ENCODE results near the gene PRKAR1B.

PRKAR1B gene

DNA sequence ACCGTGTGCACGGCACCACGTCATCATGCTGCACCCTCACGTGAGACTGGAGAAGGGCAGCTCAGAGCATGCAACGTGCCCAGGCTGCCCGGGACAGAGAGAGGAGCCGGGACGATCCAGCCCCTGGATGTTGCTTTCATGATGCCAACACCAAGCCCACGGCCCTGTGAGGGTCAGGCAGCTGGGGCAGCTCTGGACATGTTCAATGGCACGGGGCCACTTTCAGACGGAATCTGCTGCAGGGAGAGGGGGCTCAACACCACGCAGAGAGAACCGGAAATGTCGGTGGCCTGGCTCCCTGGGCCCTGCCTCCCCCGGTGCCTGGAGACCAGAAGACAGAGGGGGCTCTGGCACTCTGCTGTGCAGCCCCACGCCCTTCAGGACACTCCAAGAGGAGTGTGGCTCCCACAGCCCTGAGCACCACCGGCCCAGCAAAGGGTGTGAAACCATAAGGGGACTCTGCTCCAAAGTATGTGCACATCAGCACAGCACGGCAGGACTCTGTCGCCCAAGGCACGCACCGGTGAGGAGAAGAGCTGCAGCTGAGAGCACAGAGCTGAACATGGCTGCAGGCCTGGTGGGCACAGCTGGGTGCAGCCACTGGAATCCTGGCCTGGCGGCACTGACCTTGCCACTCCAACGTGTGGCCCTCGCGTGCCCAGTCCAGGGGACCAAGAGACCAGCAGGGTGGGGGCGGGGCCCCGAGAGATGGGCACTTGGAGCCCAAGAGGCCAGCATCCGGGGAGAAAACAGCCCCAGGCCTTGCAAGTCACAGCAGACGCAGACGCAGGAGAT, 137.1 kb downstream of the PRKAR1B start:
- no peak for DNase-seq (ENCODE audit: low read depth)

DNA sequence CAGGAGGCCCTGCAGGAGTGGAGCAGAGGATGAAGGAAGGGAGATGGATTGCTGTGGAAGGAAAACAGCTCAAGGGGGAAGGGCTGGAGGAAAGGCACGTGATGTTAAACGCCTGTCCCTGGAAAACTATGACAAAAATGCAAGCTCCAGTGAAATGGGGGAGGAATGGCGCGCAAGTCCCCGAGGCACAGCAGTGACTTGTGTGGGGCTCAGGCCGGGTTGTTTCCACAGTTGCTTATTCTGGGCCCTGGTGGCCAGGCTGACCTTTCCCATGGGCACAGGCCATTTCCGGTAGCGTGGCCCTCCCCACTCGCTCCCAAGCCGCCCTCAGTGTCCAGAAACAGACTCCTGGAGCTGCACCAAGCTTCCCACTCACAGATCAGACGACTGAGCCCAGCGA, 139.3 kb downstream of the PRKAR1B start:
- DNase-seq (ENCODE audit: low read depth) = no peak

DNA sequence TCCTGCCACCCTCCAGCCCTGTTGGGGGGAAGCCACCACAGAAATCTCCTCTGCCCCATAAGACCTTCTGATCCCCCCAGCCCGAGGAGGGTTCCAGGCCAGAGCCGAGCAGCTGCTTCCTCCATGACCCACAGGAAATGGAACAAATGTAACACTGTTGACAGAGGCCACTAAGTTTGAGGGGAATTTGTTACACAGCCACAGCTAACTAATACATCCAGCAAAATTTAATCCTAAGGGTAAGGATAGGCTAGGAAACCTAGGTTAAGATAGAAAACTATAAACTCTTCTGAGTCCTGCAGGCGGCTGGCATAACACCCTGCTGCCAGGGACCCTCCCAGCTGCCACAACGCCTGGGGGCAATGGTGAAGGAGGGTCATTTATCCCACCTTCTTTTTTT, 140.6 kb downstream of the PRKAR1B start:
- no peak for DNase-seq (ENCODE audit: low read depth)

DNA sequence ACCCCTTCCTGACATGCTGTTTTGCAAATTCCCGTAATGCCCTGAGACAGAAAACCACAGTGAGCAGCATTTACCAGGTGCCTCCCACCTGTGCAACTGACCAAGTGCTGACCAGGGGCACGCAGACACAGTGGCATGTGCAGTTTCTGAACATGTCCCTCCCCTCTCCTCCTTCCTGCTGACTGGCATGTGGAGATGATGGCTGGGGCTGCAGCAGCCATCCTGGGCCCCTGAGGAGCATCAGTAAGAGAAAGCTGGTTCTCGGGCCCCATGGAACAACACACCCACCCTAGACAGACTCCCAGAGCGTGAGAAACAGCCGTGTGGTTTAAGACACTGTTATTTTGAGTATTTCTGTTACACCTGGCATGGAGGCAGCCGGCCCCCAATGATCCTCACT, 141.2 kb downstream of the PRKAR1B start:
- no peak for DNase-seq (ENCODE audit: low read depth)

DNA sequence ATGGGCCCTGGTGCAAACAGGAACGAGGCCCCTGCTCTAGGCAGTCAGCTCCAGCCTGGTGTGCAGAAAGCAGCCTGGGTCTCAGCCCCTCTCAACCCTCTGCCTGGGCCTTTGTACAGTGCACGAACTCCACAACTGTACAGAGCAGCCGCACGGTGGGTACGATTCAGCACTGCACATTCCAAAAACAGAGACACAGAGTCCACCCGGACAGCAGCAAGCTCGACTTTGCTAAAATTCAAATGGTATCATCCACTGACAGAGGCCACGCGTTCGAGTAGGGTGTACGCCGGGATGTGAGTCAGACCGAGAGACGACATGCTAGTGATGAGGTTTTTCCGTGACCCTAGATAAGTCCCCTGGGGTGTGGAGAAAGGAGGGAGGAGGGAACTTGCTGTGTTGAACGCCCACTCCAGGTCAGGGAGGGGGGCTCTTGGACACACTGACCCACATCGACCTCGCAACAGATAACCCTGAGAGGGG, 141.8 kb downstream of the PRKAR1B start:
- DNase-seq (ENCODE audit: low read depth) = no peak

DNA sequence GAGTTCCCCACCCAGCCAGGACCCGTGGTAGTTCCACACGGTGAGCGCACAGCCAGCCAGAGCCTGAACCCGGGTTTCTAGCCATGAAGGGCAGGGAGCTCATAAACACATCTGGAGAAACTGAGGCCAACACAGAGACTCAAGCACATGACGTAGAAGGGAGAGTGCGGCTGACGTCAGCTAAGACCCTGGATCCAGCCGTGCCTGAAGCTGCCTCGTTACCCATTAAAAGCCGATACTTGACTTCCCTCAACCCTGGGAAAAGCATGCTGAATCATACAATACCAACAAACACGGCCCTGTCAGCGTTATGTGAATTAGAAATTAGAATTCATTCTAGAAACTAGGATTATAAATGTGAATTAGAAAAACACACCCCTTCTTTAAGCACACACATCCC, 142.3 kb downstream of the PRKAR1B start:
- no peak for DNase-seq (ENCODE audit: low read depth)

DNA sequence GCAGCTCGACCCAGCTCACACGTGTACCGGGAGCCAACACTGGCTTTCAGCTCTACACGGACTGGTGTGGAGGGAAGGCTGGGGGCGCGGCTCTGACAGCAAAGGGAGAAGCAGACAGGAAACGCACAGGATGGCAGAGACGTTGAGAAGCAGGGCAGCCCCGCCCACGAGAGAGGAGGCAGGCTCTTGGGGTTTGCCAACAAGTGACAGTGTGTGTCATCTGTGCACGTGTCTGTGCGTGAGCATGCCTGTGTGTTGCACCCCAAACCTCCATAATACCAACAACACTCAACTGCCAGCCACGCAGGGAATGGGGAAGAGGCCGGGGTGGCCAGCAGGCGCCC, 143.0 kb downstream of the PRKAR1B start:
- peak; percentile 5 for DNase-seq (ENCODE audit: low read depth)

DNA sequence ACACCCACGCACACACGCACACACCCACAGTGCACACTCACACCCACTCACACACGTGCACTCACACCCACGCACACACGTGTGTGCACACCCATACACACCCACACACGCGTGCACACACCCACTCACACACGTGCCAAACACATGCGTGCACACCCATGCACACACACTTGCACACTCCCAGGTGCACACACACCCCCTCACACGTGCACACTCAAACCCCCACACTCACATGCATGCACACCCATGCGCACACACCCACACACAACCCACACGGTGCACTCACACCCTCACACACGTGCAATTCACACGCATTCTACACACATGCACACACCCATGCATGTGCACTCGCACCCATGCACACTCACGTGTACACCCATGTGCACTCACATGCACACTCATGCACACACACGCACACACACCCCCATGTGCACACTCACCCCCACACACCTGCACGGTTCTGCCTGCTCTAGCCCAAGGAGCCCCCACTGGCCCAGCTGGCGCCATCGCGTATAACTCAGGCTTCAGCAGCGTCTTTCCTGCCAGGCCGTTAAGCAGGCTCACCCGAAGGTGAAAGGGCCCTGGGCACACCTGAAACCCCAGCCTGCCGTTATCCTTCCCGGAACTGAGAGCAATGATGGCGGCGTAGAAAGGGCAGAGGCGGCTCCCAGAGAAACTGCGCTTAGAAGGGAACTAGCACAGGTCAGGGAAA, 143.5 kb downstream of the PRKAR1B start:
- no peak for DNase-seq (ENCODE audit: low read depth)

DNA sequence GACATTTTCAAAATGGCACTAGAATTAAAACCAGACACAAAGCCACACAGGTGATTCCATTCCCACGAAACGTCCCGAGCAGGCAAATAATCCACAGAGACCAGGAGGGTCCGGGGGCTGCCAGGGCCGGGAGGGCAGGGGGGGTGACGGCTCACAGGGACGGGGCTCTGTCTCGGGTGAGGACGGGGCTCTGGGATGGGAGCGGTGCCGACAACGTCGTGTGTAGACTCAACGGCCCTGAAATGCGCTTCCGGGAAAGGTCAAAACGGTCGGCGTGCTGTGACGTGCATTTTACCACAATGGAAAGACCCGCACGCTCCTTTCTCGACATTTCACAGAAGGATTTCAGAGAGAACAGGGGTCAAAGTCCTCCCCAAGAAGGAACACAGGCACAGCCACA, 144.2 kb downstream of the PRKAR1B start:
- no peak for DNase-seq (ENCODE audit: low read depth)

DNA sequence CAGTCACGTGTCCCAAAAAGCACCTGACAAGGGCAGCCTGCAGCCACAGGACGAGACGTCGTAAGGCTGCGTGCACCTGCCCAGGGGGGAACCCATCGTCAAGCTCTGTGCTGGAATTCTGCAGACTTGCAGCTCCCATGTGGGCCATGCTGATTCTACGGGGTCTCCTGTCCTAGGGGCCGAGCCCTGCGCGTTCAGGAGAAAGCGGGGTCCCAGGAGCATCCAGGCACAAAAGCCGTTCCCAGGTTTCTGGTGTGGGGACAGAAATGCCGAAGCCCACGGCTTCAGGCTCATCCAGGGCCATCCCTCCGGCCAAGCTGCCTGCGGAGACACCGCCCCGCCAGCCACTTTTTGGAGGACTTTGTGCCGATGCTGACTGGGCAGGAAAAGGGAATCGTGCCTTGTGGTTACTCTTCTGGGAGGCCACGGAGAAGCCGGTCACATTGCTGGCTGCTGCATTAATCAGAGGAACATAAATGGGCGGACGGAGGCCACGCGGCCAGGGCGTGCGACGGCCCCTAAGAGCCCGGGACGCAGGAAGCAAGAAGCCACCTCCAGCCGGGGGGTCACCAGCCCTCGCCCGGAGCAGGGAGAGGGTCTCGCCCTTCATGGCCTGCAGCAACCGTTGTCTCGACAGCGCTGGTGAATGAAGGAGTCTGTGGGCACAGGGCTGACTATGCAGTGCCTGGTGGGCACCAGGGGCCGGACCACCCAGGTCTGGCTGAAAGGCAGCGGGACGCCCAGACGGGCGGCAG, 144.8 kb downstream of the PRKAR1B start:
- DNase-seq (ENCODE audit: low read depth) = no peak

DNA sequence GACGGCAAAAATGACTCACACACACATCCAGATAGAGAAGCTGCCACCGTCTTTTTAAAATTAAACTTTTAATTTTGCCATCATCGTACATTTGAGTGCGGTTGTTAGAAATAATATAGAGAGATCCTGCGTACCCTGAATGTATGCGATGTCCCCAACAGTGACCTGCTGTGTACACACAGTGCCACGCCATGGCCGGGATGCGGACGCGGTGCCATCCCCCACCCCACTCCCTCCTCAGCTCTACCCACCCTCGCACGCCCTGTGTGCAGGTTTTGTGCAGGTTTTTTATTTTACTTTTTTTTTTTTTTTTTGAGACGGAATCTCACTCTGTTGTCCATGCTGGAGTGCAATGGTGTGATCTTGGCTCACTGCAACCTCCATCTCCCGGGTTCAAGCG, 148.7 kb downstream of the PRKAR1B start:
- no peak for DNase-seq (ENCODE audit: low read depth)

DNA sequence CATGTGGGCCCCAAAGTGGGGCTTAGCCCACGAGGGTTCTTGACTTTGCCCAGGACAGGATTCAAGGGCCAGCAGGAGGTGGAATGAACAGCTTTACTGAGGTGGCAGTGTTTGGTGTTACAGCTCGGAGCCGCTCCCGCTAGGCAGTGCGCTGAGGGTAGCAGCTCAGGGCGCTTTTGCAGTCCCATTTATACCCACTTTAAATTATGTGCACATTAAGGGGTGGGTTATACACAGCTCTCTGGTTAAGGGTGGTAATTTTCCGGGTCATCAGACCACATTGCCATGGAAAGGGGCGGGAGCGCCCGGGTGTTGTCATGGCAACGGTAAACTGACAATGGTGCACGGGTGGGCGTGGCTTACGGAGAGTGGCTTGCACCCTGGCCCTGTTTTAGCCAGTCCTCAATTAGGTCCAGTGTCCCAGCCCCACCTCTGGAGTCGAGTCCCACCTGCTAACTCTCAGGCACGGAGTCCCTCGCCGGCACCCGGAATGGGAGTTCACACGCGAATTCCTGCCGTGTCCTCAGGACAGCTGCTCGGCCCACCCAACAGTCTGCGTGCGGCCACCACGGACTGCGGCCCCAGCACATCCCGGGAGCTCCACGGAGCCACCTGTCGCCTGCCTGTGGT, 149.2 kb downstream of the PRKAR1B start:
- no peak for DNase-seq (ENCODE audit: low read depth)

DNA sequence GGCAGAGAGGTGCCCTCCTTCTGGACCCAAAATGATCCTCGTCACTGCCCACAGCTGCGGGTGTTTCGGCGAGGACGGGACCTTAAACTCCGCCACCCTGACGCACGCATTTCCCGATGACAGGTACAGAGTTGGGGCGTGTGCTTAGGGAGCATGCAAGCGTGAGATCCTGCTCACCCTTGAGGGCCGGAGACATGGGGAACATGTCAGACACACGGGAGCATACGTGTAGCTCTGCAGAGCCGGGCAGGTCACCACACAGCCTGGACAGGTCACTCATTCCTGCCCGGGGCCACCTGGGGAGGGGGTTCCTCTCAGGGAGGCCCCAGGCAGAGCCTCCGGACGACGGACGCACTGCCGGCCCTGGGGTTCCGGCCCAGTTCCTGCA, 149.8 kb downstream of the PRKAR1B start:
- DNase-seq (ENCODE audit: low read depth) = no peak

DNA sequence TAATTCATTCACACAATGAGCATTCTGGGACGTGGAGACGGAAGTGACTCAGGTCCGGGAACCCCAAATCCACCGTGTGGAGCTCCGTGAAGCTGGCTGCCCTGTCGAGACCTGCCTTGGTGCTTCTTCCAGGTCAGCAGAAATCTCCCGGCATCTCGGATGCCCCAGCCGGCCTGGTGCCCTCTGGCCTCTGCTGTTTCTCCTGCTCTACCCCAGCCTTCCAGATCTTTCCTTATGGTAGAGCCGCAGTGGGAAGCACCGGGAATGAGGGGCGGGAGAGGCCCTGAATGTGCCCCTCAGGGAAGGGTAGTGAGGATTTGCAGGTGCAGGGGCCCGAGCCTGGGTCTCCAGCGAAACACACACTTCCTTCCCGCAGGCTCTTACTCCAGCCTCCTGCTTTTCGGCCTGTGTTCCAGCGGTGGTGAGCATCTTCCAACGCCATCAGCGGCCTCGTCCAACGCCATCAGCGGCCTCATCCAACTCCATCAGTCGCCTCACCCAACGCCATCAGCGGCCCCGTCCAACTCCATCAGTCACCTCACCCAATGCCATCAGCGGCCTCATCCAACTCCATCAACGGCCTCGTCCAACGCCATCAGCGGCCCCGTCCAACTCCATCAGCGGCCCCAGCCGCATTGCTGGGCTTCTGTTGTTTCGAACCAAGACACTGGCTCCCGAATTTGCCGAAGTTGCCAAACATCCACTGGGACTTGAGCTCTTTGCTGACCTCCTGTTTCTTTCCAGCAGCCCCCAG, 150.4 kb downstream of the PRKAR1B start:
- no peak for DNase-seq (ENCODE audit: low read depth)

DNA sequence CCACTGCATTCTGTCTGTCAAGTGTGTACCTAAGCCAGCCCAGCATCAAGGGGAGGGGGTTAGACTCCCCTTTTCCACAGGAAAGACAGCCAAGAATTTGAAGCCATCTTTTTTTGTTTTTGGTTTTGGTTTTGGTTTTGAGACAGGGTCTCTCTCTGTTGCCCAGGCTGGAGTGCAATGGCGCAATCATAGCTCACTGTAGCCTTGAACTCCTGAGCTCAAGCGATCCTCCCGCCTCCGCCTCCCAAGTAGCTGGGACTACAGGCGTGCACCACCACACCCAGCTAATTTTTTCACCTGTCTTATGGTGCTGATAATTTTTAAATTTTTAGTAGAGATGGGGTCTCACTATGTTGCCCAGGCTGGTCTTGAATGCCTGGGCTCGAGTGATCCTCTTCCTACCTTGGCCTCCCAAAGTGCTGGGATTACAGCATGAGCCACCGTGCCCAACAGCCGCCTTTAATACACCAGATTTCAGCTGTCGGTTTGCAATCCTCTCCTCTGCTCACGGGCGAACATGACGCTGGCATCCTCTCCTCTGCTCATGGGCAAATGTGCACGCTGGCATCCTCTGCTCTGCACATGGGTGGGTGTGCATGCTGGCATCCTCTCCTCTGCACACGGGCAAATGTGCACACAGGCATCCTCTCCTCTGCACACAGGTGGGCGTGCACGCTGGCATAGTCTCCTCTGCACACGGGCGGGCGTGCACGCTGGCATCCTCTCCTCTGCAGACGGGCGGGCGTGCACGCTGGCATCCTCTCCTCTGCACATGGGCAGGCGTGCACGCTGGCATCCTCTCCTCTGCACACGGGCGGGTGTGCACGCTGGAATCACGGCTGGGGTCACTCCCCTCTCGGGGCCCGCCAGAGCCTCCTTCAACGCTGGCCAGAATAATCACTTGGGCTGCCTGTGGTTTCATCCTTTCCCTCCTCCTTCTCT, 151.4 kb downstream of the PRKAR1B start:
- no peak for DNase-seq (ENCODE audit: low read depth)

DNA sequence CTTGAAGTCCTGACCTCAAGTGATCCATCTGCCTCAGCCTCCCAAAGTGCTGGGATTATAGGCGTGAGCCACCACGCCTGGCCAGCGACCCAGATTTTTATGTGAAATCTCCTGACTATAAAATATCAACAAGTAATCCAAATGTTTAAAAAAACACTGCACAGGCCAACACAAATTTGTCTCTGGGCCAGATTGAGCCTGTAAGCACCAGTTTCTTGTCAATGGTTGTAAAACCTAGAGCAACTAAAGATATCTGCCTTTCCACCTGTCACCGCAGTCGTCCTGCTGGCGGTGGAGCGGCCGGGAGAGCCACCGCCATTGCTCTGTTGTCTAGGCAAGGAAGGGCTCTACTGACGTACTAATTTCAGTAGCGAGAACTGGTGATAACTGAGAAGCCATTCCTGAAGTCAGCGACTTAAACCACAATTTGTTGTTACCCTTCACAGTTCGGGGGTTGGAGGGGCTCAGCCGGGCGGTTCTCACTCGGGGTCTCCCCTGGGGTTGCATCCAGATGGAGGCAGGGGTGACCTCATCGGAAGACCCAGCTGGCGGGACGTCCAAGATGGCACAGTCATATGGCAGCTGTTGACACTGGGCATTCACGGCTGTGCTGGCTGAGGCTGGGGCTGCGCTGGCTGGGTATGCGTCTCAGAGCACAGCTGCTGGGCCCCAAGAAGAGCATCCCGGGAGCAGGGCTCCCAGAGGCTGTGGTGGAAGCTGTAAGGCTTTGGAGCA, 152.3 kb downstream of the PRKAR1B start:
- DNase-seq (ENCODE audit: low read depth) = no peak

DNA sequence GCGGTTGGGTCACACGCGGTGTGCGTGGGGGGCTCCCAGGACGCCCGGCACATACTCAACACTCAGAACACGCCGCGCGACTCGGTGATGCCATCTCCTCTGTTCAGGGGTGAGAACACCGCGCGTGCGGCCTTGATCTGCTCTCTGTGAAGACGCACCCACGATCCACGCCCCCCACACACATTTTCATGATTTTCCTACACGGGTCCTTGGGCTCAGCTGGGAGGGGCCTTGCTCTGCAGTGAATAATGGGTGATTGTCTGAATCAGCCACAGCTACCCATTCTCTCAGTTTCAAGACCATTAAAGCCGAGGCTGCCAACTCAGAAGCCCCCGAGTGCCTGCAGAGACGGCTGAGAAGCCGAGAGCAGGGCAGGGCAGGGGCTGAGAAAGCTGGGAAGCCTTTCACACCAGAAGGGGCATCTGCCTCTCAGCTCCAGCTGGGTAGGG, 153.1 kb downstream of the PRKAR1B start:
- no peak for DNase-seq (ENCODE audit: low read depth)

DNA sequence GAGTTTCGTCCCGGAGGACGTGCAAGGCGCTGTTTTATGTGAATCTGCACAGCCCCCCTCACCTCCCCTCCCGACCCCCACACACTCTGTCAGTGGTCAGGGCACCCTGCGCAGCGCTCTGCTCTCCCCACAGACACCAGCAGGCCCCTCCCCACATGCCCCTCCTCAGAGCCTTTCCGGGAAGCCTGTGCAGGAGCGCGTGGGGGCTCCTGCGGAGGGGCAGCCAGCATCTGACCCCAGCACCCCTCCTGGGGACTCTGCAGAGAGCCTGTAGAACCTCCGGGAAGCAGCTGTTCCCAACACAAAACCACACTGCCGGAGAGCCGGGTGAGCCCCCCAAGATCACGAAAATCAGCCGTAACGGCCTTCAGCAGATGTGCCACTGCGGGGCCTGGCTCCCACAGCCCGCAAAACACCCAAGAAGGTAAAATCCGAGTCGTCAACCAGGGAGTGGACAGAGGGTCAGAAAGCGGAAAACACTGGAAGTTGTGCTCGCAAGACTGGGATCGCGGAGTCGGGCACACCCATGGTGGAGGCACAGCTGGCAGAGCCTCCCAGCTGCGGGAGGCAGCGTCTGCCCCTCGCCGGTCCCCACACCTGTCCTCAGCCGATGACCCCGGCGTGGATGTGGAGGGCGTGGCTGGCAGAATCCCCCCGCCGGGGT, 153.7 kb downstream of the PRKAR1B start:
- DNase-seq (ENCODE audit: low read depth) = no peak

All from GM04503 (cell line).